Gastroesophageal sphincter (tissue), 4 donors: ENCODE measurements around the gene GPR39. TPM values are rescaled to one million over a fixed set of nuclear protein-coding genes. Genes with fewer than 3 reads are reported as not detected.

Experiments
- ATAC-seq: fragments of 150-250 bp; one replicate; pipeline ENCODE4 v1.9.1; 2016; ENCODE audit warnings: mild to moderate bottlenecking, moderate library complexity
- H3K27ac ChIP-seq, 4 donors: fragments of 200-600 bp; sonication (generic) in 3 of 4; 1 replicate in 3 of 4; 2 replicates in 1 of 4; pipeline ENCODE4 v1.5.1; 2016 to 2019
- H3K27me3 ChIP-seq: fragments of 200-600 bp; sonication (generic); one replicate; pipeline ENCODE4 v1.5.1; 2019
- H3K36me3 ChIP-seq, 2 donors: fragments of 200-600 bp; sonication (generic); one replicate each; pipeline ENCODE4 v1.5.1; 2019; ENCODE audit warnings: control low read depth in 1 of 2
- H3K4me1 ChIP-seq, 3 donors: fragments of 200-600 bp; sonication (generic); 1 replicate in 2 of 3; 2 replicates in 1 of 3; pipeline ENCODE4 v1.5.1; 2016 to 2019; ENCODE audit warnings: control low read depth in 2 of 3
- H3K4me3 ChIP-seq, 2 donors: fragments of 200-600 bp; sonication (generic); one replicate each; pipeline ENCODE4 v1.5.1; 2019; ENCODE audit warnings: mild to moderate bottlenecking in 1 of 2, moderate library complexity in 1 of 2
- H3K9me3 ChIP-seq, 3 donors: fragments of 200-600 bp; sonication (generic); one replicate each; pipeline ENCODE4 v1.5.1; 2017 to 2019; ENCODE audit warnings: control low read depth in 2 of 3
- CTCF ChIP-seq, 4 experiments: fragments of 200-600 bp in 2 of 4; fragments of 450-650 bp in 2 of 4; sonication (generic) in 1 of 4; IDR thresholded peaks; one replicate each; pipeline ENCODE4 v1.5.1; 2017 to 2019; ENCODE audit warnings: antibody characterized with exemption in 4 of 4, mild to moderate bottlenecking in 2 of 4, moderate library complexity in 2 of 4
- EP300 ChIP-seq: sonication (generic); formaldehyde crosslinking; IDR thresholded peaks from one replicate; pipeline ENCODE4 v1.6.1; 2017; ENCODE audit warnings: antibody characterized with exemption, mild to moderate bottlenecking
- POLR2A ChIP-seq, 2 donors: fragments of 450-650 bp; IDR thresholded peaks; one replicate each; pipeline ENCODE4 v1.6.1; 2017; ENCODE audit warnings: antibody characterized with exemption in 2 of 2, mild to moderate bottlenecking in 2 of 2, moderate library complexity in 1 of 2
- POLR2AphosphoS5 ChIP-seq: sonication (generic); formaldehyde crosslinking; IDR thresholded peaks from one replicate; pipeline ENCODE4 v1.6.1; 2017; ENCODE audit warnings: antibody characterized with exemption
- WGBS, 2 donors: methylation state at CpG; one replicate each; pipeline ENCODE4 v1.1.5; 2018; ENCODE audit warnings: low coverage in 1 of 2; 5-methylcytosine and 5-hydroxymethylcytosine counted together
- total RNA-seq, 4 donors: library from RNA; depleted of rRNA; stranded (reverse); fragments of >200 nt; gene quantifications; one replicate each; pipeline ENCODE4 v1.1.0, GENCODE V29; 2016

GPR39 gene
- total RNA-seq, 4 donors from 2014 or later: 0.46 to 2.6 (median 0.69) TPM; not detected in 1

- WGBS, 2 donors: 71 to 90% methylated on average over 1 to 2 of the region's 3 CpGs
- TF ChIP-seq POLR2A (IDR thresholded peaks at IDR 0.05) (no peak), CTCF (IDR thresholded peaks at IDR 0.05) (no peak), POLR2AphosphoS5 (no peak), EP300 (no peak)
- H3K4me1 ChIP-seq: no peaks in the 10 kb centered on the region
- peaks cover 7% of the 10 kb centered on the region for H3K27me3 ChIP-seq
- no peak overlapping the region for H3K4me3 ChIP-seq
- H3K9me3 ChIP-seq: no peaks in the 10 kb centered on the region
- no peak for ATAC-seq
- H3K36me3 ChIP-seq: no peaks in the 10 kb centered on the region
- no peak overlapping the region for H3K27ac ChIP-seq
Observed at GRCh38 chr2:132568656-132569055, 152.1 kb downstream of the GPR39 start.

DNA sequence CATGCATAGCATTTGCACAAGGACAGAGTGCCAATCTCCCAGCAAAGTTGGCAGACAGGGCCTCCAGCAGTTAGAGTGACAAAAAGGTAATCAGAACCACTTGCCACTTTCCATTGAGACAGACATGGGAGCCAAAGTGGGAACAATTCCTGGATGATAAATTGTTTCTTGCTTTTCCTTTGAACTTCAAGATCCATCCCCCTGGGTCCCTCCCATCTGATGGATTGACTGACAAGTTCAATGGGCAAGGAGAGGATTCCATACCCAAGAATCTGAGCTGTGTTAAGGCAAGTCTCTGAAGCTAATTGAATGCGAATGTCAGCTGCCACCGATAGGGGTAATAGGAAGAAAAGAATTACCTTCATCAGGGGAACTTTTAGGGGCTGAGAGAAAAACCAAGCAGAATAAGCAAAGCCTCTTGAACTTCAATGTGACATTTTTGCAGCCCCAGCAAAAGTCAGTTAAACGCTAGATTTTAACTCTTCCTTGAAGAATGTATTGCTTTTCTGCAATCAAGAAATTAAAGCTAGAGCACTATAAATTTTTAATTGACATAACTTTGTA is 156.9 kb downstream of the GPR39 start:
- H3K4me3 ChIP-seq: no peak overlapping the region
- no peak overlapping the region for H3K27ac ChIP-seq
- no peak for ATAC-seq
- H3K4me1 ChIP-seq: no peaks in the 10 kb centered on the region
- no peaks in the 10 kb centered on the region for H3K9me3 ChIP-seq
- WGBS, 2 donors: 86 to 94% methylated on average over 2 to 3 of the region's 3 CpGs
- no peak for TF ChIP-seq EP300
- no peak for TF ChIP-seq POLR2AphosphoS5
- no peak for TF ChIP-seq CTCF (IDR thresholded peaks at IDR 0.05)
- TF ChIP-seq POLR2A (IDR thresholded peaks at IDR 0.05): no peak
- no peaks in the 10 kb centered on the region for H3K36me3 ChIP-seq
- peaks cover 7% of the 10 kb centered on the region for H3K27me3 ChIP-seq

DNA sequence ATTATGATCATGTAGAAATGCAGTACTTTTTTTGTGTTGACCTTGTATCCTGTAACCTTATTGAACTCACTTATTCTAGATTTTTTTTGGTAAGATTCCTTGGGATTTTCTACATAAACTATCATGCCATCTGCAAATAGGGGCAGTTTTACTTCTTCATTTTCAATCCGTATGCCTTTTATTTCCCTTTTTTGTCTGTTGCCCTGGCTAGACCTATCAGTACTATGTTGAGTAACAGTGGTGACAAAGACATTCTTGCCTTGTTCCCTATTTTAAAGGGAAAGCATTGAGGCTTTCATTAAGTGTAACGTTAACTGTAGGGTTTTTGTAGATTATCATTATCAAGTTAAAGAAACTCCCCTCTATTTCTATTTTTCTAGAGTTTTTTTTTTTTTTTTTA is 161.1 kb downstream of the GPR39 start:
- H3K9me3 ChIP-seq: no peaks in the 10 kb centered on the region
- WGBS, 2 donors: 61 to 95% methylated on average over 2 of the region's 2 CpGs
- no peak for ATAC-seq
- H3K4me1 ChIP-seq: no peaks in the 10 kb centered on the region
- no peak overlapping the region for H3K4me3 ChIP-seq
- no peaks in the 10 kb centered on the region for H3K36me3 ChIP-seq
- H3K27me3 ChIP-seq: no peaks in the 10 kb centered on the region
- H3K27ac ChIP-seq: no peak overlapping the region
- TF ChIP-seq POLR2AphosphoS5 (no peak), EP300 (no peak), POLR2A (IDR thresholded peaks at IDR 0.05) (no peak), CTCF (IDR thresholded peaks at IDR 0.05) (no peak)

DNA sequence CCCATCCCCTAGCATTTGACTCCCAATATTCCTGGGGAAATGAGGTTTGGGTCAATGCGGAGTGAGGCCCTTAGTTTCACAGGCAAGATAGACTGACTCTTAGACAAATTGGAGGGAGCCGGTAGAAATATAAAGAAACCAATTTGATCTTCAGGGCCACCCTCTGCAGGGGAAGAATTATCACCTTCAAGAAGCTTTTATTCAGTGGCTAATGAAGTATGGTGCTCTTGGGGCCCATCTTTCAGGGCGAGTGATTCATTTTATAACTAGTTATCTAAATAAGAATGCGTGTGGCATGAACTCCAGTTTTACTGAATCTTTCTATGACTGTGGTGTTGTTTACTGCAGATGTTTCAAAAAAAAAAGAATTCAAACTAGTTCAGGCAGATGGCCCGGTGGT is 165.0 kb downstream of the GPR39 start:
- 73 to 84% methylated on average over 3 to 5 of the region's 5 CpGs for WGBS, 2 donors
- no peak for ATAC-seq
- TF ChIP-seq CTCF (IDR thresholded peaks at IDR 0.05) (no peak), EP300 (no peak), POLR2AphosphoS5 (no peak), POLR2A (IDR thresholded peaks at IDR 0.05) (no peak)
- no peaks in the 10 kb centered on the region for H3K9me3 ChIP-seq
- H3K36me3 ChIP-seq: no peaks in the 10 kb centered on the region
- no peak overlapping the region for H3K27ac ChIP-seq
- H3K27me3 ChIP-seq: no peaks in the 10 kb centered on the region
- no peak overlapping the region for H3K4me3 ChIP-seq
- no peaks in the 10 kb centered on the region for H3K4me1 ChIP-seq

DNA sequence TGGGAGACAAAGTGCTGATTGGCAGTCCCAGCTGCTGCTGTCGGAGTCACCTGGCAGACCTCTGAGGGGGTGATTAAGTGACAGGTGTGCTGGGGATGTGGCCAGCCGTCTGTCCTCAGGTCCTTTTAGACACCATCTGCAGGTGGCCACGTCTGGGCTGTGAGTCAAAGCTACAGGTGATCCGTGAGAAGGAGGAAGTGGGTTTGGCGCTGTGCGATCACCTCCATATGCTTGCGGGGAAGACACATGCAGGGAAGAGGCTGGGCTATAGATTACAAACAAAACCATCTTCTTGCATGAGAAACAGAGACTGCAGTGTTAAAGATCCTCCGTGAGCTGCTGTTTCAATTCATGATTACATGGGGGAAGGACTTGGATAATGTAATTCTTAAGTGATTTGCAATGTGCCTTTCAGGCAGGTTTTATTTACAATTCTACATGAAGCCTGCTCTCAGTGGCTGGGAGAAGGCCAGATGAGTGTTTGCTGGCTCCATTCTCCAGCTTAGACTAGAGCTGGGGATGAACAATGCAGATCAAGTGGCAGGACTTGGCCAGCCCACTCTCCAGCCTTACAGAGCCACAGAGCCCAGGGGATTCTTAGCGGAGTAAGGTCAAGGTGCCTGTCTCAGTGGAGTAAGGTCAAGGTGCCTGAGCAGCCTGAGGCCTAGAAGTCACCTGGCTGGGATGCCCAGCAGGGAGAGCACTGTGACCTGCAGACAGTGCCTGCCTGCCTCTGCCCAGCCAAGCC is 165.6 kb downstream of the GPR39 start:
- no peak for ATAC-seq
- H3K9me3 ChIP-seq: no peaks in the 10 kb centered on the region
- no peaks in the 10 kb centered on the region for H3K4me1 ChIP-seq
- H3K27ac ChIP-seq: no peak overlapping the region
- TF ChIP-seq CTCF (IDR thresholded peaks at IDR 0.05) (no peak), POLR2AphosphoS5 (no peak), POLR2A (IDR thresholded peaks at IDR 0.05) (no peak), EP300 (no peak)
- H3K27me3 ChIP-seq: no peaks in the 10 kb centered on the region
- H3K4me3 ChIP-seq: no peak overlapping the region
- H3K36me3 ChIP-seq: no peaks in the 10 kb centered on the region
- WGBS, 2 donors: 64 to 65% methylated on average over 7 of the region's 9 CpGs
